Activated CD4-positive, alpha-beta memory T cell treated with anti-CD3 and anti-CD28 coated beads, Interleukin-2, amount 10 ng/mL, durations not matched to agents 7 days and 5 days (primary cell): ENCODE results near the gene VEGFA. TPM values are rescaled to one million over a fixed set of nuclear protein-coding genes. Genes with fewer than 3 reads are reported as not detected.

ENCODE experiments used
- CTCF ChIA-PET: fragments of 350-600 bp; sonication (Branson Sonifier 250); formaldehyde crosslinking; loops from one replicate; lab custom pipeline; 2021; ENCODE audit warnings: antibody characterized with exemption, inconsistent platforms; lab: Charles Lee
- POLR2A ChIA-PET: fragments of 350-600 bp; sonication (Branson Sonifier 250); formaldehyde crosslinking; loops from one replicate; lab custom pipeline; 2021; ENCODE audit warnings: antibody characterized with exemption; lab: Charles Lee
- DNase-seq: peaks from one replicate; pipeline ENCODE4 v3.0.0-alpha.2; 2020
- H3K27ac Mint-ChIP-seq: one replicate; pipeline ENCODE4 v1.8.0; 2021; ENCODE audit warnings: mild to moderate bottlenecking, mixed read lengths
- H3K27me3 Mint-ChIP-seq: one replicate; pipeline ENCODE4 v1.8.0; 2021; ENCODE audit warnings: mixed read lengths
- H3K36me3 Mint-ChIP-seq: one replicate; pipeline ENCODE4 v1.8.0; 2021; ENCODE audit warnings: low read depth, mixed read lengths
- H3K4me1 Mint-ChIP-seq: one replicate; pipeline ENCODE4 v1.8.0; 2021; ENCODE audit warnings: mixed read lengths
- H3K4me3 Mint-ChIP-seq: one replicate; pipeline ENCODE4 v1.8.0; 2021; ENCODE audit warnings: mild to moderate bottlenecking, mixed read lengths
- H3K9me3 Mint-ChIP-seq: one replicate; pipeline ENCODE4 v1.8.0; 2021; ENCODE audit warnings: mixed read lengths
- total RNA-seq, 2 experiments: library from RNA; stranded (reverse); gene quantifications; one replicate each; pipeline ENCODE4 v1.2.3, GENCODE V29; 2021

Gene VEGFA
- 10 to 100 TPM; 48.1 to 49.5 TPM for total RNA-seq

DNA sequence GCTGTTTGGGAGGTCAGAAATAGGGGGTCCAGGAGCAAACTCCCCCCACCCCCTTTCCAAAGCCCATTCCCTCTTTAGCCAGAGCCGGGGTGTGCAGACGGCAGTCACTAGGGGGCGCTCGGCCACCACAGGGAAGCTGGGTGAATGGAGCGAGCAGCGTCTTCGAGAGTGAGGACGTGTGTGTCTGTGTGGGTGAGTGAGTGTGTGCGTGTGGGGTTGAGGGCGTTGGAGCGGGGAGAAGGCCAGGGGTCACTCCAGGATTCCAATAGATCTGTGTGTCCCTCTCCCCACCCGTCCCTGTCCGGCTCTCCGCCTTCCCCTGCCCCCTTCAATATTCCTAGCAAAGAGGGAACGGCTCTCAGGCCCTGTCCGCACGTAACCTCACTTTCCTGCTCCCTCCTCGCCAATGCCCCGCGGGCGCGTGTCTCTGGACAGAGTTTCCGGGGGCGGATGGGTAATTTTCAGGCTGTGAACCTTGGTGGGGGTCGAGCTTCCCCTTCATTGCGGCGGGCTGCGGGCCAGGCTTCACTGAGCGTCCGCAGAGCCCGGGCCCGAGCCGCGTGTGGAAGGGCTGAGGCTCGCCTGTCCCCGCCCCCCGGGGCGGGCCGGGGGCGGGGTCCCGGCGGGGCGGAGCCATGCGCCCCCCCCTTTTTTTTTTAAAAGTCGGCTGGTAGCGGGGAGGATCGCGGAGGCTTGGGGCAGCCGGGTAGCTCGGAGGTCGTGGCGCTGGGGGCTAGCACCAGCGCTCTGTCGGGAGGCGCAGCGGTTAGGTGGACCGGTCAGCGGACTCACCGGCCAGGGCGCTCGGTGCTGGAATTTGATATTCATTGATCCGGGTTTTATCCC lies at the start of gene VEGFA:
Gene VEGFA (plus strand): TSS at position 686 of the 846 bp plus-strand sequence.
- peaks cover 5% of the 10 kb centered on the region for H3K36me3 Mint-ChIP-seq
- ChIA-PET CTCF (interaction anchor here (0.7 to 4.5 kb wide), 32 partner anchors 9 to 348 kb away, joined by 3 to 69 read pairs (median 4); partner anchors contain the start of genes GTPBP2 and MRPS18A), POLR2A (interaction anchor here (0.8 to 2.5 kb wide), 13 partner anchors 9 to 455 kb away, joined by 3 to 36 read pairs (median 3); no protein-coding TSS in a partner anchor)
- peak; percentile 88 for DNase-seq
- peaks cover 3% of the 10 kb centered on the region for H3K27me3 Mint-ChIP-seq
- peak within 1 kb of the TSS; percentile 90 for H3K4me3 Mint-ChIP-seq
- peak within 1 kb of the TSS; percentile 75 for H3K27ac Mint-ChIP-seq
- H3K9me3 Mint-ChIP-seq = no peaks in the 10 kb centered on the region
- H3K4me1 Mint-ChIP-seq = peaks cover 34% of the 10 kb centered on the region

DNA sequence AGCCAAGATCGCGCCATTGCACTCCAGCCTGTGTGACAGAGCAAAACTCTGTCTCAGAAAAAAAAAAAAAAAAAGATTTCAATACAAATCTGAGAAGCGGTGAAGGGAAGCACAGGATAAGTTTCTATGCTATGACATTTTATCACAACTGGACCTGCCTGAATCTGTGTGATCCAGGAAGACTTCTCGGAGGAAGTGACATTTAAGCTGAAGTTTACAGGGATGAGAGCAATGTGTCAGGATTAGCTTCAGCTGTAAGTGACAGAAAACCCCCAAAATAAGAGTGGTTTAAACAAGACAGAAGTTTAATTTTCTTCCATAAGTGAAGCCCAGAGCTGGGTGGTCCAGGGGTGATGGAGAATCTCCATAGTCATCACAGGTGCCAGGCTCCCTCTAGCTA lies 49.0 kb upstream of the VEGFA start:
- ChIA-PET POLR2A (interaction anchor here (0.9 to 2.0 kb wide), 2 partner anchors 49 to 54 kb away, joined by 3 to 7 read pairs; partner anchors contain the start of gene VEGFA), CTCF (interaction anchor here (0.7 to 3.2 kb wide), 7 partner anchors 32 to 358 kb away, joined by 3 to 16 read pairs (median 5); partner anchors contain the start of gene VEGFA)
- no peaks in the 10 kb centered on the region for H3K9me3 Mint-ChIP-seq
- no peak overlapping the region for H3K4me3 Mint-ChIP-seq
- no peaks in the 10 kb centered on the region for H3K36me3 Mint-ChIP-seq
- peaks cover 2% of the 10 kb centered on the region for H3K27me3 Mint-ChIP-seq
- DNase-seq = no peak
- H3K27ac Mint-ChIP-seq = no peak overlapping the region
- H3K4me1 Mint-ChIP-seq = peaks cover 24% of the 10 kb centered on the region

DNA sequence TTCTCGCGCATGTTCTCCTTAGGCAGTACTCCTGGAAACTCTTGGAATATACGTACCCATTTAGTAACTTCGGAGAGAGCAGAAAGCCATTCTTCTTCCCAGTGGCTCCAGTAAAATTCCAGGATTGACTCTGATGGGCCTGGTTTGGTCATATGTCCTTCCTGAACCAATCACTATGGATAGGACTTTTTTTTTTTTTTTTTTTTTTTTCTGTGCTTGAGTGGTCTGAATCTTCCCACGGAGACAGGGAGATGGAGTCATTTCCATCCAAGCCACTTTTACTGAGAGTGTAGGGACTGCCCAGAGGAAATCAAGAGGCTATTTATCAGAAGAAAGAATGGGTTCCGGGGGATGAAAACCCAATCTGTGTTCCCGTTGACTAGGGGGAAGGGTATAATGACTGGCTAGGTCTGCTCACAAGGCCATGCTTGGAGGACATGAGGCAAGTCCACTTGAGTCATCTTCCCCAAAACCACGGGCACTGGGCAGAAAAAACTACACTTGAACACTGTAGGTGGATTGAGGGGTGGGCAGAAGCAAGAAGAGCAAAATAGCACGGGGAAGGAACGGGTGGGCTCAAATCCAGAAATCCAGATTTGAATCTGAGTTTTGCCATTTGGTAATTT lies 47.0 kb upstream of the VEGFA start:
- Mint-ChIP-seq H3K4me1 (peaks cover 27% of the 10 kb centered on the region), H3K36me3 (no peaks in the 10 kb centered on the region), H3K4me3 (no peak overlapping the region), H3K27ac (no peak overlapping the region), H3K27me3 (peaks cover 2% of the 10 kb centered on the region), H3K9me3 (no peaks in the 10 kb centered on the region)
- CTCF ChIA-PET = interaction anchor here (0.7 to 3.2 kb wide), 6 partner anchors 40 to 356 kb away, joined by 3 to 32 read pairs (median 6); partner anchors contain the start of gene VEGFA
- POLR2A ChIA-PET = interaction anchor here (1.0 to 2.0 kb wide), 2 partner anchors 47 to 273 kb away, joined by 3 to 7 read pairs; partner anchors contain the start of gene VEGFA
- DNase-seq = no peak

DNA sequence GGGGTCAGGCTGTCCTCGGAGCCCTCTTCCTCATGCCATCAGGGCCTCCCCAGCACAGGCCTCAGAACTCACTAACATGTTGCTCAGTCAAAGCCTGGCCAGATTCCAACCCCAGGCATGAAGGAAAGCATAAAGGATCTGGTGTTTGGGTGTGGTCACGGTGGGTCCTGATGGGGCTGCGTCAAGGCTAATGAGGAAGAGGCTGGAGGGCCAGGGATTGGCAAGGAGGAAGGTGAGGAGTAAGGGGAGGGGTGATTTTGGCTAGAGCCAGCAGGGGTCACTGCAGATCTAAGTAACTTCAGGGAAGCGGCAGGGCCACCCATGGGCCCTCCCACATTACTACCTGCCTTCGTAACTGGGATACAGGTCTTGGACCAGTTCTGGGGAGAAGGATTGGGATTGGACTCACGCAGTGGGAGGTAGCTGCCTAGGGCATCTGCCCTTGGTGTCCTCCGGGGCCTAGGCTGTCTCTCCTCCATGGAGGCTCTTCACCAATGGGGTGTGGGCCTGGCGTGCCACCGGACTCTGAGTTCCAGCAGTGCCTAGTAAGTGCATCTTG lies 46.2 kb upstream of the VEGFA start:
- peaks cover 2% of the 10 kb centered on the region for H3K27me3 Mint-ChIP-seq
- peak; percentile 78 for DNase-seq
- ChIA-PET CTCF (interaction anchor here (0.6 to 3.2 kb wide), 15 partner anchors 10 to 355 kb away, joined by 3 to 32 read pairs (median 5); partner anchors contain the start of genes MRPS18A and VEGFA), POLR2A (interaction anchor here (1.2 to 1.9 kb wide), 4 partner anchors 9 to 357 kb away, joined by 3 to 15 read pairs (median 6); partner anchors contain the start of gene VEGFA)
- H3K4me3 Mint-ChIP-seq = no peak overlapping the region
- H3K4me1 Mint-ChIP-seq = peaks cover 27% of the 10 kb centered on the region
- no peaks in the 10 kb centered on the region for H3K36me3 Mint-ChIP-seq
- H3K27ac Mint-ChIP-seq = no peak overlapping the region
- H3K9me3 Mint-ChIP-seq = no peaks in the 10 kb centered on the region

DNA sequence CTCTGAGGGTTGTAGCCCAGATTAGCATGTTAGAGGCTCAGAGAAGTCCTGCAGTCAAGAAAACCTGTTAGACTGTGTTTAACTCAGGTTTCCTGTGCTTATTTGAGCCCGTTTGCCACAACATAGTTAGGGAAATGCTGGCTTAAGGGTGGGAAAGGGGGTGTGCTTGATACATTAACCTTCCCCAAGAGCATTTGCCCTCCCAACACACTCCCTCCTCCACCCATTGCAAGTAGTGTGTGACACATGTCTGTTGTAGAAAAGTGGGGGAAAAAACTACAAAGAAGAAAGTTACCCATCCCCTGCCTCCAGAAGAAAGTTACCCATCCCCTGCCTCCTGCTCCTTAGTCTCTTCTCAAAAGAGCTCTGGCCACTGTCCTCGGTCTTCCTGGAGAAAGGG lies 45.7 kb upstream of the VEGFA start:
- Mint-ChIP-seq H3K4me1 (peaks cover 27% of the 10 kb centered on the region), H3K36me3 (no peaks in the 10 kb centered on the region), H3K27me3 (peaks cover 2% of the 10 kb centered on the region), H3K27ac (peak overlapping the region; percentile 81), H3K4me3 (no peak overlapping the region), H3K9me3 (no peaks in the 10 kb centered on the region)
- no peak for DNase-seq
- CTCF ChIA-PET = interaction anchor here (0.6 to 2.7 kb wide), 17 partner anchors 9 to 354 kb away, joined by 3 to 32 read pairs (median 4); partner anchors contain the start of genes MRPS18A and VEGFA
- POLR2A ChIA-PET = interaction anchor here (0.7 to 1.9 kb wide), 7 partner anchors 10 to 356 kb away, joined by 3 to 15 read pairs (median 3); partner anchors contain the start of genes GTPBP2 and VEGFA

DNA sequence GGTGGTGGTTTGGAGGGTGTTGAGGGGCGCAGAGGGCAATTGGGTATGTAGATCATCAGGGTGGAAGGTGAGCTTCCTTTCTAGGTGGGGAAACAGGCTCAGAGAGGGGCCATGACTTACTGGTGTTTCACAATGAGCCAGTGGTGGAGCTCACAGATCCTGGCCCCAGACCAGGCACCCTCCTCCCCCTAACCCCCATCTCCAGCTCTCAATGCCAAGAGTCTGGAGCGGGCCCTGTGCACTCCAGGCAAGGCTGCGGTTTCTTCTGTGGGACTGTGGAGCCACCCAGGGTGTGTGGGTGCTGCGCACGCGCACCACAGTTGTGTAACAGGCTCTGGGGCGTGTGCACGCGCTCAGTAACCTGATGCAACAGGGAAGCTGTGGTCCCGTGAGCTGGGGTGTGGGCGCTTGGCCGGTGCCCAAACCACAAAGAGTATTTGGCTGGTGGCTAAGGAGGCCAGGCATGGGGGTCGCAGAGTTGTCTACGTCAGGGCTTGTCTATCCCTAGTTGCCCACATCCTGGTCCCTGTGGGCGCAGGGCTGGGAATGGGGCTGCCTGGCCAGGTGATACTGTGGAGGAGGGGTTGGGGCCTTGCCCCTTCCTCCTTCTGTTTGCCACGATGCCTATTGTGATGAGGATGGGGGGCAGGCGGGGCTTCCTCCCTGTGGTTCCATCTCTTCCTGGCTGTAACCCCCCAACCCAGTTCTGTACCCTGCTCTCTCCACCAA lies 44.9 kb upstream of the VEGFA start:
- Mint-ChIP-seq H3K4me3 (peak overlapping the region; percentile 16), H3K36me3 (no peaks in the 10 kb centered on the region), H3K9me3 (no peaks in the 10 kb centered on the region), H3K27me3 (peaks cover 2% of the 10 kb centered on the region), H3K27ac (peak overlapping the region; percentile 81), H3K4me1 (peaks cover 27% of the 10 kb centered on the region)
- peak; percentile 80 for DNase-seq
- ChIA-PET POLR2A (interaction anchor here (0.7 to 1.9 kb wide), 7 partner anchors 10 to 355 kb away, joined by 3 to 15 read pairs (median 3); partner anchors contain the start of genes GTPBP2 and VEGFA), CTCF (interaction anchor here (0.7 to 2.7 kb wide), 17 partner anchors 9 to 354 kb away, joined by 3 to 32 read pairs (median 4); partner anchors contain the start of genes MRPS18A and VEGFA)

DNA sequence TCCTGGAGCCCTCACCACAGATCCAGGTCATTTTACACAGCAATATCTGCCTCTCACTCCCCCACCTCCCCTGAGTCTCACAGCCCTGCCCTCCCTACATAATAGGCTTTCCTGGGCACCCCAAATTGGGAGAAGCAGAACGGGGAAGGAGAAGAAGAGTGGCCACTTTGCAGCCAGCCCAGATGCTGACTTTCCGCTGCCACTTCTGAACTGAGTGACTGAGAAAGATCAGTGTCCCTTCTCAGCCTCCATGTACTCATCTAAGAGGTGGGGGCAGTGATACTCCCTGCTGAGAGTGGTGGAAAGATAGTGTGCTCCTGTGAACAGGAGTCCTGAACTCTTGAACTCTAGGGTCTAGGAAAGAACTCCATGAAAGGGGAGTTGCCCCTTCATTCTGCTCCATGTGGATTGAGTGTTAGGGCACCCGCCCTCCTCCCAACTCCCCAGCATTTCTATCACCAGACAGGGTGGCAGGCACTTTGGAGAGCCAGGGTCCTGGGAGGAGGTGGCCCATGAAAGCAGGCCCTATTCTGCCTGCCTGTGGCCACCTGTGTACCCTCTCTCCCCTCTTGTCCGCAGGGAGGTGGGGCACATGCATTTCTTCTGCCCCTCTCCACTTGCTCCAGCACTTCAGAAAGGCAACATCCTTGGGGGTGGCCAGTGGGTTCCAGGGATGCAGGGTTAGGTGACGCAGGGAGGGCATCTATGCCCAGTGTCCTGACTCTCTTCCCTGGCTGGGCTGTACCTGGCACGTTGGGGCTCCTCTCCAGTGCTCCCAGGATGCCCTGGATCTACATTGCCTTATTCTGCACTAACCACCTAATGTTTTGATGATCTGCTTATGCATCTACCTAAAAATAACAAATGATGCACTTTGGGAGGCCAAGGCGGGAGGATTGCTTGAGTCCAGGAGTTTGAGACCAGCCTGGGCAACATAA lies 44.1 kb upstream of the VEGFA start:
- Mint-ChIP-seq H3K27ac (peak overlapping the region; percentile 62), H3K9me3 (peaks cover 5% of the 10 kb centered on the region), H3K4me3 (peak overlapping the region; percentile 16), H3K36me3 (no peaks in the 10 kb centered on the region), H3K4me1 (peaks cover 27% of the 10 kb centered on the region), H3K27me3 (no peaks in the 10 kb centered on the region)
- POLR2A ChIA-PET = interaction anchor here (1.3 to 1.9 kb wide), 3 partner anchors 44 to 348 kb away, joined by 6 to 15 read pairs (median 9); partner anchors contain the start of genes GTPBP2 and VEGFA
- CTCF ChIA-PET = interaction anchor here (1.0 to 2.7 kb wide), 7 partner anchors 17 to 353 kb away, joined by 3 to 32 read pairs (median 7); partner anchors contain the start of gene VEGFA
- DNase-seq = no peak

DNA sequence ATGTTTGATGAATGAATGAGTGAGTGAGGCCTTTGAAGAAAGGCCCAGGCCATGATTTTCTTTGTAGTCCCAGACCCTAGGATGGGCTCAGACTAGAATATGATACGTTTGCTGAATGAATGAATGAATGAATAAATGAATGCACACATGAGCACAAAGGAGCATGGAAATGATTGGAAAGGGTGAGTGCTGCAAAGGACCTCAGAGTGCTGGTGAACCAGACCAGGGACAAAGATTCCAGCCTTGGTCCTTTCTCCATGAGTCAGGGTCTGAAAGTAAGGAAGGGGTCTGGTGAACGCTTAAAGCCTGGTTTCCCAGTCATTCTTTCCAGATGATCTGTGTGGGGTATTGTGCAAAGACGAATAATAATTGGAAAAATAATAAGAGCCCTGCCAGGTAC lies 42.4 kb upstream of the VEGFA start:
- no peak overlapping the region for H3K4me3 Mint-ChIP-seq
- peaks cover 3% of the 10 kb centered on the region for H3K27me3 Mint-ChIP-seq
- POLR2A ChIA-PET = interaction anchor here (0.5 kb wide), 1 partner anchor 18 kb away, joined by 3 read pairs; no protein-coding TSS in a partner anchor
- peaks cover 27% of the 10 kb centered on the region for H3K4me1 Mint-ChIP-seq
- H3K36me3 Mint-ChIP-seq = peaks cover 9% of the 10 kb centered on the region
- H3K9me3 Mint-ChIP-seq = peaks cover 19% of the 10 kb centered on the region
- CTCF ChIA-PET = no interaction called here
- no peak overlapping the region for H3K27ac Mint-ChIP-seq
- no peak for DNase-seq

DNA sequence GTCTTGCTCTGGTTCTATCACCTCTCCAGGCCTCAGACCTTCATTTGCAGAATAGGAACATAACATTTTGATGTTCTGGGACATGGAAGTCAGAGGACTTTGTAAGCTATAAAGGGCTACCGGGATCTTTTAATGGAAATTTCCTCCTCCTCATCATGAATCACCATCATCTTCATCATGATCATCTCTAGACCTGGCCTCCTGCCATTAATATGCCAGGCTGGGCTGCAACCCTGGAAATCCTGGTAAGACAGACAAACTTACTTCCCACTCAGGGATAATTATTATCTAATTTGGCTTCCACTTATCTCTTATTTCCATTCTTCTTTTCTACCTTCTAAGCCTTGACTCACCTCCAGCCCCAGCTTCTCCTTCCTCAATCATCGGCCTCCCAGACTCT lies 41.4 kb upstream of the VEGFA start:
- Mint-ChIP-seq H3K36me3 (peaks cover 9% of the 10 kb centered on the region), H3K9me3 (peaks cover 19% of the 10 kb centered on the region), H3K27ac (no peak overlapping the region), H3K4me3 (no peak overlapping the region), H3K27me3 (peaks cover 3% of the 10 kb centered on the region), H3K4me1 (peaks cover 31% of the 10 kb centered on the region)
- POLR2A ChIA-PET = no interaction called here
- no peak for DNase-seq
- CTCF ChIA-PET = interaction anchor here (0.6 kb wide), 1 partner anchor 41 kb away, joined by 5 read pairs; the partner anchor contains the start of gene VEGFA

DNA sequence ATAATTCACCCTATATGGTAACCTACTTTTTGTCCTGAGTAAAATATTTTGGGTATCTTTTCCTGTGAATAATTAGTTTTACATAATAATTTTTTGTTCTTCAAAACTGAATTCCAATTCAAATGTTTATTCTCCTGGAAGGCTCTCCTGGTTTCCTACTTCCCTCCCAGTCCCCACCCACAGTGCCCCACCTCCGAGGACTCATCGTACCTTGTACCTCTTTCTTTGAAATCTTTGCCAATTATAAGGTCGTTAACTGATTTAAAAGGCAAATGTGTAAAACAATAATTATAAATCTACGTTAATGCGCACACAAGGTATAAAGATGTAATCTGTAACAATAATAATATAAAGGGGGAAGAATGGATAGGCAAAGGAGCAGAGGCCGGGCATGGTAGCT lies 40.5 kb upstream of the VEGFA start:
- CTCF ChIA-PET = no interaction called here
- Mint-ChIP-seq H3K4me1 (peaks cover 31% of the 10 kb centered on the region), H3K27me3 (peaks cover 3% of the 10 kb centered on the region), H3K9me3 (peaks cover 19% of the 10 kb centered on the region), H3K27ac (no peak overlapping the region), H3K4me3 (no peak overlapping the region), H3K36me3 (peaks cover 9% of the 10 kb centered on the region)
- DNase-seq = no peak
- POLR2A ChIA-PET = no interaction called here
